ENCODE measurements around the gene SWT1.
A peak's percentile ranks its signal among the peaks of the same experiment; 100 is the strongest.

Gene SWT1, protein sequence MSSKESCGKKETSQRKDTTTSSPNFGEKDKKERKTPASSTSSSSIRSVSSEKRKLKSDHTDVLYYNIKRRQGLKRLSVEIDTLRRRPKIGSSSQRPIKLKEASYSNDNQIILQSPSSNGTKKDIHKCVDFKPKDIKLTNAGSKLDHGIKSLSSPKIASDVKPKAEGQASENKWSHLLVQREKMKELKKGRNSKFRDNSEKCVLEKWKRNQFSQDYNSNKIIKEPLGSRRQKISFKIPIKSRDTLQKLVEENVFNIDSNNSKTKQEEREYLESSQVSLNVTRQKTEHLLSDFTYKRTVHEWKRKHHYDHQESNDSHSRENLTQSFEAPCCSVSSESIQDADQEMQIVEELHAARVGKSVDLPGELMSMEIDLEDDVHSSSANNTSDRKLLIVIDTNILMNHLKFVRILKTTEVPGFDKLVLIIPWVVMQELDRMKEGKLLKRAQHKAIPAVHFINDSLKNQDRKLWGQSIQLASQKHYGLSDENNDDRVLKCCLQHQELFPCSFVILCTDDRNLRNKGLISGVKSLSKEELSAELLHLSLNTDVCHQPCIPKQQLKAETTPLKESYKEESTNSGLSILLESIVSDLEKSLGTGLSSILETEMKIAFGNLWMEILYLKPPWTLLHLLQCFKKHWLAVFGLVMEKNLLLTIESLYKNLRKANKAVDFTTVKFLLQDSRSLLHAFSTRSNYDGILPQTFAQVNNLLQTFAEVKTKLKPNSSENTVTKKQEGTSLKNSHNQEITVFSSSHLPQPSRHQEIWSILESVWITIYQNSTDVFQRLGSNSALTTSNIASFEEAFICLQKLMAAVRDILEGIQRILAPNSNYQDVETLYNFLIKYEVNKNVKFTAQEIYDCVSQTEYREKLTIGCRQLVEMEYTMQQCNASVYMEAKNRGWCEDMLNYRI

DNA sequence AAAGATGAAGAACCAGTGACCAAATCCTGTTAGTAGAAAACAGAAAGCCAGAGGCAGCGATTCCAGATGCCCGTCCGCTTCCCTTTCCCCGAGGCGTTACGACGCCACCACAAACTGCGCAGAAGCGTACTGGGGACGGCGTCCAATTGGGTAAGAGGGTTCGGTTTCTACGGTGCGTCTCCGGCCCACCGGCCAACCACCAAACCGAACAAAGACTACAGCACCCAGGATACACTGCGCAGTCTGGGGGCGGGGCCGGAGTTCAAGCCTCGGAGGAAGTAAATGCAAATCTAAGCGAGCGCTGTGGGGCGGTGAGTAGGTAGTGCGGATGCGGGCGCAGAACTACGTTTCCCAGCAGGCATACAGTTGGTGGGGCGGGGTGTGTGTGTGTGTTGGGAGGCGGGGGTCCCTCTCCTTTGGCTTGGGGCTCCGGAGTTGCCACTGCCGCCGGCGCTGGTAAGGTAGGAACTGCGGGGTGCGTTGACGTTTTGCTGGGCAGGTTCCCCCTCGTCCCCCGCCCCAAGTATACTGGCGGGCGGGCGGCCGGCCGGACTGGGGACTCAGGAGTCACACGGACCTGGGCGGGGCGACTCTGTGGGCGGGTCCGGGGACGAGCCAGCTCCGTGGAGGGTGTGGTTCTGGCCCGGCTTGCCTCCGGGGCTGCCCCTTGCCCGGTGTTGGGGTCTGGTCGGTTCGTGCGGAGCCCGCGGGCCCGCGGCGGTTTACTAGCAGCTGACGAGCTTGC lies at the start of gene SWT1, which contains the start of gene TRMT1L:
TSS of gene SWT1 (plus strand) at position 314 of the 745 bp plus-strand sequence. CDS start 3,675 bp downstream, outside the sequence.
TSS of gene TRMT1L (minus strand) at position 100 of the 745 bp plus-strand sequence. CDS start 241 bp downstream, outside the sequence.
- TF ChIP-seq, protein P1, sequence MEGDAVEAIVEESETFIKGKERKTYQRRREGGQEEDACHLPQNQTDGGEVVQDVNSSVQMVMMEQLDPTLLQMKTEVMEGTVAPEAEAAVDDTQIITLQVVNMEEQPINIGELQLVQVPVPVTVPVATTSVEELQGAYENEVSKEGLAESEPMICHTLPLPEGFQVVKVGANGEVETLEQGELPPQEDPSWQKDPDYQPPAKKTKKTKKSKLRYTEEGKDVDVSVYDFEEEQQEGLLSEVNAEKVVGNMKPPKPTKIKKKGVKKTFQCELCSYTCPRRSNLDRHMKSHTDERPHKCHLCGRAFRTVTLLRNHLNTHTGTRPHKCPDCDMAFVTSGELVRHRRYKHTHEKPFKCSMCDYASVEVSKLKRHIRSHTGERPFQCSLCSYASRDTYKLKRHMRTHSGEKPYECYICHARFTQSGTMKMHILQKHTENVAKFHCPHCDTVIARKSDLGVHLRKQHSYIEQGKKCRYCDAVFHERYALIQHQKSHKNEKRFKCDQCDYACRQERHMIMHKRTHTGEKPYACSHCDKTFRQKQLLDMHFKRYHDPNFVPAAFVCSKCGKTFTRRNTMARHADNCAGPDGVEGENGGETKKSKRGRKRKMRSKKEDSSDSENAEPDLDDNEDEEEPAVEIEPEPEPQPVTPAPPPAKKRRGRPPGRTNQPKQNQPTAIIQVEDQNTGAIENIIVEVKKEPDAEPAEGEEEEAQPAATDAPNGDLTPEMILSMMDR (IDR thresholded peaks at IDR 0.05; ENCODE audit: low read length, missing control alignments), result no peak
- peak within 1 kb of the TSS; percentile 82 for H3K4me3 ChIP-seq (replicated peaks; ENCODE audit: low read depth, low read length)
- peak; percentile 99 for DNase-seq (ENCODE audit: low read depth)

DNA sequence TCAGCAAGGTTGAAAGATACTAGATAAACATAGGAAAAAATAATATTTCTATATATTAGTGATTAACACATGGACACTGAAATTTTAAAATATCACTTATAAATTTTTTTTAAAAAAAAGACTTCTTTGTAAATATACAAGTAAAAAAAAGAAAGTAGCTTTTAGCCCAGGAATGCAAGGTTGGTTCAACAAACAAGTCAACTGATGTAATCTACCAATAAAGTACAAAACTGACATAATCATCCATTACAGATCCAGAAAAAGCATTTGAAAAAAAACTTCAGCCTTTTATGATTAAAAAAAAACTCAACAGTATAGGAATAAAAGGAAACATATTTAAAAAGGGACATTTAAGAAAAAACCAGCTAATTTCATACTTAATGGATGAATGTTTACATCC lies 48.6 kb upstream of the SWT1 start:
- DNase-seq (ENCODE audit: low read depth), result peak; percentile 22
- no peak overlapping the region for H3K4me3 ChIP-seq (replicated peaks; ENCODE audit: low read depth, low read length)
- TF ChIP-seq, protein P1 (IDR thresholded peaks at IDR 0.05; ENCODE audit: low read length, missing control alignments), result no peak

DNA sequence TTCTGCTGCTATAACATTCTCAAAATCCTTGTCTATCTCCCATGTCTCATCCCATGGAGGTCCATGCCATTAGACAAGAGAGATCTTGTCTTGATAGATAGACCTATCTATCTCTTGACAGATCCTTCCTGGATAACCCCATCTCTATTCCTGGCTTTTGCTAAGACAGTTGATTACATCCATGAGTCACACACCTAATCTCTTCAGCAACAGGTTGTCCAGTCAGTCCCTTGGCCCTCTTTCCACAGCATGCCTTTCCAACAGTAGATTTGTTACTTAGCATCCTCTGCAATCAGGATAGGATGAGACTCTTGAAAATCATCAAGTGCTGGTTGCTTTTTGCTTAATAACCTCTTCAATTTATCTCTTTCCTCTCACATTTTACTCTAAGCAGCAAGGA lies 46.8 kb upstream of the SWT1 start:
- TF ChIP-seq, protein P1 (IDR thresholded peaks at IDR 0.05; ENCODE audit: low read length, missing control alignments), result no peak
- no peak overlapping the region for H3K4me3 ChIP-seq (replicated peaks; ENCODE audit: low read depth, low read length)
- DNase-seq (ENCODE audit: low read depth), result no peak

DNA sequence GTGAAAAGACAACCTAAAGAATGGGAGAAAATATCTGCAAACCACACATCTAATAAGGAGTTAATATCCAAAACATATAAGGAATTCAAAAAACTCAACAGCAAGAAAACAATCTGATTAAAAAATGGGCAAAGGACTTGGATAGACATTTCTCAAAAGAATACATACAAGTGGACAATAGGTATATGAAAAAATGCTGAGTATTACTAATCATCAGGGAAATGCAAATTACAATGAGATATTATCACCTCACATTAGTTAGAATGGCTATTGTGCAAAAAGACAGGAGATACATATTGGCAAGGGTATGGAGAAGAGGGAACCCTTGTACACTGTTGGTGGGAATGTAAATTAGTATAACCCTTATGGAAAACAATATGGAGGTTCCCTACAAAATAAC lies 45.1 kb upstream of the SWT1 start:
- no peak for DNase-seq (ENCODE audit: low read depth)
- TF ChIP-seq, protein P1 (IDR thresholded peaks at IDR 0.05; ENCODE audit: low read length, missing control alignments), result no peak
- no peak overlapping the region for H3K4me3 ChIP-seq (replicated peaks; ENCODE audit: low read depth, low read length)

DNA sequence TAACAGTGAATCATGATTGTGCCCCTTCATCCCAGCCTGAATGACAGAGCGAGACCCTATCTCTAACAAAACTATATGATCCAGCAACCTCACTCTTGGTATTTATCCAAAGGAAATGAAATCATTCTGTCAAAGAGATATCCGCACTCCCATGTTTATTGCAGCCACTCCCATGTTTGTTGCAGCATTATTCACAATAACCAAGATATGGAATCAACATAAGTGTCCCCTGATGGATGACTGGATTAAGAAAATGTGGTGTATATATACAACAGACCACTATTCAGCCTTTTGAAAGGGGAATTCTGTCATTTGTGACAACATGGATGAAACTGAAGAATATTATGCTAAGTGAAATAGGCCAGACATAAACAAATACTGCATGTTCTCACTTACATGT lies 44.6 kb upstream of the SWT1 start:
- TF ChIP-seq, protein P1 (IDR thresholded peaks at IDR 0.05; ENCODE audit: low read length, missing control alignments), result no peak
- H3K4me3 ChIP-seq (replicated peaks; ENCODE audit: low read depth, low read length), result no peak overlapping the region
- DNase-seq (ENCODE audit: low read depth), result peak; percentile 22

DNA sequence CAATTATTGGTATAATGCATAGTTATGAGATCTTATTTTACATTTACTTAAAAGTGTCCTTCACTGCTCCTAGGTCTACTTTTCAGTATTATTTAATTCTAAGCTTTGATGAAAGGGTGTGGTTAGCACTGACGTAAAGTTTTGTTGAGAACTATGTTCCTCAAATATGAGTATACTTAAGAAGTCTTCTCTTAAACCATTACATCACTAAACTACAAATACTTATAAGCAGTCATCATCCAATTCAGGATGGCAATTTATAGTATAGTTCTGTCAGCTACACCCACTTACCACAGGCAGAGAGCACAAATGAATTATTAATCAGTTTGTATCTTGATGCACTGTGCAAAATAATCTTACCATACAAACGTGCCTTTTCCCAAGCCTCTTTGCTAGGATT lies 27.3 kb upstream of the SWT1 start:
- DNase-seq (ENCODE audit: low read depth), result no peak

More for the DNA sequence above, 27.3 kb upstream of the SWT1 start:
- no peak overlapping the region for H3K4me3 ChIP-seq (replicated peaks; ENCODE audit: low read depth, low read length)
- TF ChIP-seq, protein P1 (IDR thresholded peaks at IDR 0.05; ENCODE audit: low read length, missing control alignments), result no peak

Measured in fibroblast of pulmonary artery (primary cell).